H9 (cell line): ENCODE results near the gene WWC2. TPM values are rescaled to one million over a fixed set of nuclear protein-coding genes. Genes with fewer than 3 reads are reported as not detected.

Source experiments
- DNase-seq: peaks from one replicate; pipeline ENCODE4 v3.0.0-alpha.2; 2017
- H2AFZ ChIP-seq: one replicate; pipeline ENCODE4 v1.6.1; 2013; ENCODE audit warnings: mild to moderate bottlenecking, low read length, control low read depth, moderate library complexity
- H2AK5ac ChIP-seq: 2 replicates; pipeline ENCODE4 v1.6.1; 2013; ENCODE audit warnings: low read length, control low read depth, mixed read lengths; ENCODE audit not compliant: insufficient read length
- H2BK120ac ChIP-seq: one replicate; pipeline ENCODE4 v1.6.1; 2013; ENCODE audit warnings: low read depth, mild to moderate bottlenecking, low read length, control low read depth, inconsistent platforms; ENCODE audit not compliant: poor library complexity, severe bottlenecking
- H2BK12ac ChIP-seq: 2 replicates; pipeline ENCODE4 v1.6.1; 2013; ENCODE audit warnings: low read length, control low read depth, mixed read lengths, low read depth; ENCODE audit not compliant: insufficient read length
- H2BK15ac ChIP-seq: 2 replicates; pipeline ENCODE4 v1.6.1; 2013; ENCODE audit warnings: low read depth, low read length, control low read depth
- H2BK20ac ChIP-seq: one replicate; pipeline ENCODE4 v1.6.1; 2013; ENCODE audit warnings: low read depth, mild to moderate bottlenecking, low read length, control low read depth, inconsistent platforms; ENCODE audit not compliant: poor library complexity, severe bottlenecking
- H2BK5ac ChIP-seq: 2 replicates; pipeline ENCODE4 v1.6.1; 2013; ENCODE audit warnings: low read length, control low read depth, mixed read lengths; ENCODE audit not compliant: insufficient read length
- H3K14ac ChIP-seq: 2 replicates; pipeline ENCODE4 v1.6.1; 2013; ENCODE audit warnings: low read length, control low read depth; ENCODE audit not compliant: insufficient read depth
- H3K18ac ChIP-seq: 2 replicates; pipeline ENCODE4 v1.6.1; 2013; ENCODE audit warnings: low read depth, mild to moderate bottlenecking, mixed read lengths, low read length, control low read depth; ENCODE audit not compliant: insufficient read length
- H3K23ac ChIP-seq: 2 replicates; pipeline ENCODE4 v1.6.1; 2013; ENCODE audit warnings: low read length, control low read depth, mixed read lengths, low read depth; ENCODE audit not compliant: insufficient read length
- H3K23me2 ChIP-seq: 2 replicates; pipeline ENCODE4 v1.6.1; 2013; ENCODE audit warnings: low read depth, mild to moderate bottlenecking, mixed read lengths, low read length, control low read depth; ENCODE audit not compliant: insufficient read length, poor library complexity, severe bottlenecking
- H3K27ac ChIP-seq: 2 replicates; pipeline ENCODE4 v1.5.1; 2013; ENCODE audit warnings: low read length, control low read depth, mixed read lengths, low read depth; ENCODE audit not compliant: insufficient read length
- H3K27me3 ChIP-seq: 2 replicates; pipeline ENCODE4 v1.6.1; 2013; ENCODE audit warnings: low read length, control low read depth, inconsistent platforms; ENCODE audit not compliant: insufficient read depth
- H3K4ac ChIP-seq: 2 replicates; pipeline ENCODE4 v1.6.1; 2013; ENCODE audit warnings: low read depth, mild to moderate bottlenecking, control low read depth, inconsistent platforms, low read length, moderate library complexity
- H3K4me1 ChIP-seq: 2 replicates; pipeline ENCODE4 v1.6.1; 2013; ENCODE audit warnings: low read length, control low read depth, inconsistent platforms; ENCODE audit not compliant: insufficient read depth
- H3K4me2 ChIP-seq: 2 replicates; pipeline ENCODE4 v1.6.1; 2013; ENCODE audit warnings: low read length, control low read depth, mixed read lengths; ENCODE audit not compliant: insufficient read length, insufficient read depth
- H3K56ac ChIP-seq: 2 replicates; pipeline ENCODE4 v1.6.1; 2013; ENCODE audit warnings: low read depth, mild to moderate bottlenecking, mixed read lengths, low read length, control low read depth; ENCODE audit not compliant: insufficient read length
- H3K79me1 ChIP-seq: 2 replicates; pipeline ENCODE4 v1.6.1; 2013; ENCODE audit warnings: low read depth, mild to moderate bottlenecking, moderate library complexity, low read length, control low read depth, inconsistent platforms; ENCODE audit not compliant: insufficient read depth, poor library complexity, severe bottlenecking
- H3K79me2 ChIP-seq: 2 replicates; pipeline ENCODE4 v1.6.1; 2013; ENCODE audit warnings: low read length, control low read depth, inconsistent platforms; ENCODE audit not compliant: insufficient read depth
- H3K9ac ChIP-seq: 2 replicates; pipeline ENCODE4 v1.6.1; 2013; ENCODE audit warnings: low read length, control low read depth, mixed read lengths; ENCODE audit not compliant: insufficient read length; ENCODE audit errors: extremely low read depth
- H3K9me3 ChIP-seq: one replicate; pipeline ENCODE4 v1.6.1; 2013; ENCODE audit warnings: low read depth, low read length, inconsistent platforms; ENCODE audit not compliant: control insufficient read depth
- H3T11ph ChIP-seq: one replicate; pipeline ENCODE4 v1.6.1; 2013; ENCODE audit warnings: mild to moderate bottlenecking, low read length, control low read depth, inconsistent platforms
- H4K20me1 ChIP-seq: one replicate; pipeline ENCODE4 v1.6.1; 2013; ENCODE audit not compliant: control insufficient read depth, insufficient read length, insufficient read depth
- H4K5ac ChIP-seq: 2 replicates; pipeline ENCODE4 v1.6.1; 2013; ENCODE audit warnings: low read depth, mild to moderate bottlenecking, mixed read lengths, low read length, control low read depth; ENCODE audit not compliant: insufficient read length
- H4K8ac ChIP-seq: replicated peaks from 2 replicates; pipeline ENCODE4 v1.6.1; 2013; ENCODE audit warnings: low read length, control low read depth, mixed read lengths, low read depth; ENCODE audit not compliant: insufficient read length
- H4K91ac ChIP-seq: 2 replicates; pipeline ENCODE4 v1.6.1; 2013; ENCODE audit warnings: low read depth, mild to moderate bottlenecking, moderate library complexity, mixed read lengths, low read length, control low read depth; ENCODE audit not compliant: insufficient read length
- H3K27ac Mint-ChIP-seq, 3 experiments: 2 replicates in 2 of 3; 3 replicates in 1 of 3; pipeline ENCODE4 v1.8.0; 2020 to 2021; ENCODE audit warnings: mixed read lengths in 3 of 3, mild to moderate bottlenecking in 1 of 3, moderate library complexity in 1 of 3
- H3K27me3 Mint-ChIP-seq: 2 replicates; pipeline ENCODE4 v1.8.0; 2021; ENCODE audit warnings: low read depth, mild to moderate bottlenecking, moderate library complexity, mixed read lengths
- H3K36me3 Mint-ChIP-seq, 3 experiments: 2 replicates in 2 of 3; 3 replicates in 1 of 3; pipeline ENCODE4 v1.8.0; 2020 to 2021; ENCODE audit warnings: low read depth in 3 of 3, mixed read lengths in 3 of 3; ENCODE audit not compliant: insufficient read depth in 1 of 3
- H3K4me1 Mint-ChIP-seq, 2 experiments: 2 replicates each; pipeline ENCODE4 v1.8.0; 2020; ENCODE audit warnings: mixed read lengths in 2 of 2
- H3K4me3 Mint-ChIP-seq, 2 experiments: 2 replicates in 1 of 2; 3 replicates in 1 of 2; pipeline ENCODE4 v1.8.0; 2020 to 2021; ENCODE audit warnings: mild to moderate bottlenecking in 2 of 2, mixed read lengths in 2 of 2, moderate library complexity in 1 of 2
- H3K9me3 Mint-ChIP-seq, 2 experiments: 2 replicates in 1 of 2; 3 replicates in 1 of 2; pipeline ENCODE4 v1.8.0; 2020; ENCODE audit warnings: mild to moderate bottlenecking in 2 of 2, mixed read lengths in 2 of 2, moderate library complexity in 1 of 2
- WGBS: extraction: QIAGEN DNeasy Blood & Tissue Kit; methylation state at CpG from one replicate; pipeline ENCODE4 v1.1.7; 2013; ENCODE audit warnings: missing lambda C conversion rate, low lambda C conversion rate, mixed read lengths; ENCODE audit not compliant: insufficient read length; ENCODE audit errors: extremely low coverage; 5-methylcytosine and 5-hydroxymethylcytosine counted together
- total RNA-seq: library from RNA; stranded (reverse); gene quantifications from 2 replicates; pipeline ENCODE4 v1.2.1, GENCODE V29; 2021
- TF ChIP-seq, protein P1 (sequence below): fragments of 200-600 bp; sonication (generic); conservative IDR thresholded peaks from 3 replicates; pipeline ENCODE4 v1.8.0; 2021; ENCODE audit warnings: antibody characterized with exemption, mild to moderate bottlenecking

The WWC2 gene
- total RNA-seq, 1 experiment from 2014 or later = 106 TPM

DNA sequence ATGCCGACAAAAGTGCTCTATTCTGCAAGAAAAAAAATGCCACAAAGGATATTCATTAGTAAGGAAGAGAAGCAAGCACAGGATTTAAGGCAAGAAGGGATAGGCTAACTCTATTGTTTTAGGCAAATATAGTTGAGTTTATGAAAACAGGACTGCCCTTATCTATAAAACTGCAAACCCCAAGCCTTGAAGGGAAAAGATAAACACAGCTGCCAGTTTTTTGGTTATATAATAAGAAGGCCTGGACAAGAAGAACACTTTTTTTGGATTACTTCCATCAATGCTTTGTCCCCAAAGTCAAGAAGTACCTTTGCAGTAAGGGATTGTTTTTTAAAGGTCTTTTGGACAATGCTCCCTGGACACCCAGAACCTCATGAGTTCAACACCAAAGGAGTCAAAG lies 45.4 kb upstream of the WWC2 start:
- Histone ChIP-seq H3K14ac (no peak overlapping the region), H2BK15ac (no peak overlapping the region), H3K79me1 (no peaks in the 10 kb centered on the region), H3K27me3 (no peaks in the 10 kb centered on the region), H2BK20ac (no peak overlapping the region), H4K91ac (no peak overlapping the region), H3K23ac (no peak overlapping the region), H3K4ac (no peak overlapping the region), H2BK12ac (no peak overlapping the region), H3K4me1 (no peaks in the 10 kb centered on the region), H3K9me3 (no peaks in the 10 kb centered on the region), H3K56ac (no peak overlapping the region), H4K8ac (no peak overlapping the region), H3K27ac (no peak overlapping the region), H3K4me2 (no peak overlapping the region), H2AK5ac (no peak overlapping the region), H2AFZ (no peak overlapping the region), H4K20me1 (no peaks in the 10 kb centered on the region), H3K18ac (no peak overlapping the region), H2BK5ac (no peak overlapping the region), H3K79me2 (no peaks in the 10 kb centered on the region), H2BK120ac (no peak overlapping the region), H3K9ac (no peak overlapping the region), H4K5ac (no peak overlapping the region), H3K23me2 (no peaks in the 10 kb centered on the region), H3T11ph (no peak overlapping the region)
- no CpG with 5 or more reads among the region's 1 CpG for WGBS
- Mint-ChIP-seq H3K36me3 (no peaks in the 10 kb centered on the region), H3K27ac (no peak overlapping the region), H3K4me1 (no peaks in the 10 kb centered on the region), H3K27me3 (peaks cover 2% of the 10 kb centered on the region; the same call in 1 of the 2 replicates), H3K4me3 (no peak overlapping the region), H3K9me3 (no peaks in the 10 kb centered on the region)
- TF ChIP-seq, protein P1, sequence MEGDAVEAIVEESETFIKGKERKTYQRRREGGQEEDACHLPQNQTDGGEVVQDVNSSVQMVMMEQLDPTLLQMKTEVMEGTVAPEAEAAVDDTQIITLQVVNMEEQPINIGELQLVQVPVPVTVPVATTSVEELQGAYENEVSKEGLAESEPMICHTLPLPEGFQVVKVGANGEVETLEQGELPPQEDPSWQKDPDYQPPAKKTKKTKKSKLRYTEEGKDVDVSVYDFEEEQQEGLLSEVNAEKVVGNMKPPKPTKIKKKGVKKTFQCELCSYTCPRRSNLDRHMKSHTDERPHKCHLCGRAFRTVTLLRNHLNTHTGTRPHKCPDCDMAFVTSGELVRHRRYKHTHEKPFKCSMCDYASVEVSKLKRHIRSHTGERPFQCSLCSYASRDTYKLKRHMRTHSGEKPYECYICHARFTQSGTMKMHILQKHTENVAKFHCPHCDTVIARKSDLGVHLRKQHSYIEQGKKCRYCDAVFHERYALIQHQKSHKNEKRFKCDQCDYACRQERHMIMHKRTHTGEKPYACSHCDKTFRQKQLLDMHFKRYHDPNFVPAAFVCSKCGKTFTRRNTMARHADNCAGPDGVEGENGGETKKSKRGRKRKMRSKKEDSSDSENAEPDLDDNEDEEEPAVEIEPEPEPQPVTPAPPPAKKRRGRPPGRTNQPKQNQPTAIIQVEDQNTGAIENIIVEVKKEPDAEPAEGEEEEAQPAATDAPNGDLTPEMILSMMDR = no peak
- DNase-seq = no peak
